GM18519 (cell line): ENCODE results near the gene FRYL.

Experiments used
- ATAC-seq: cut with Tn5 transposase; IDR thresholded peaks from one replicate; pipeline ENCODE4 v1.9.1; 2021; ENCODE audit warnings: mild to moderate bottlenecking, moderate library complexity; ENCODE audit not compliant: unreplicated experiment, low FRiP score

Gene FRYL

DNA sequence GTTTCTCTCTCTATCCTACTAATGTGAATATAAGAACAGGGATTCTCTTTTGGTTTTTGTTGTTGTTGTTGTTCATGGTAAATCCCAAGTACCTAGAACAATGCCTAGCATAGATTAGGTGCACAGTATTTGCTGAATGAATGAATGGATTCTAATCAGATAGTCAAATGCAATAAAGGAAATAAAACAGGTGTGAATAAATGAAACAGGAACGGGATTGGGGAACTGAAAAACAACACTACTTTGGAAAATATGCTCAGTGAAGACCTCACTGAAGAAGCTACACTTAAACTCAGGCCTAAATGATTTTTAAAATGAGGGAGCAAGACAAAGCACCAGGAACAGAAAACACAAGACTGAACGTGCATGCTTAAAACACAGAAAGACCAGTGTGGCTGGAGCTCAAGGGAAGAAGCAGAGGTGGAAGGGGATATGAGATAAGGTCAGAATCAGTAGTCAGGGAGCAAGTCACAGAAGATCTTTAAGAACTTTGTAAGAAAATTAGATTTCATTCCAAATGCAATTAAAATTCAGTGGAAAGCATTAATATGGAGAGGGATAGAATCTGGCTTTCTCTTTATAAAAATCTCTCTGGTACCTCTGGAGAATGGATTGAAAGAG lies 145.3 kb downstream of the FRYL start:
- no peak for ATAC-seq

- ATAC-seq: no peak
These were observed 146.4 kb downstream of the FRYL start for GRCh38 chr4:48633657-48634056.

DNA sequence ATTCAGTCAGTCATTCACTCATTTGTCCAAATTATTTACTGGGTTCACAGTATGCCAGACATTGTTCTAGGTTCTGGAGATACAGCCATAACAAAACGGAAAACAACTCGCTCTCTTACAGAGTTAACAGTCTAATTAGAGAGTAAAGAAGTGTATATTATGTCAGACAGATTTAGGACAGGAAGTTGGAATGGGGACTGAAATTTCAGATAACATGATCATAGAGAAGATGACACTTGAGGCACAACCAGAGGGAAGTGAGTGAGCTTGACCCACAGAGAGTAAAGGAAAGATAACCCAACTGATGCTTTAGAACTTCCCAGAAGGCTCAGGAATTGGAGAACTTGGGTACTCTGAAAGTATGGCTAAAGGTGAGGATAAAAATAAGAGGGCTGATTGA lies 150.6 kb downstream of the FRYL start:
- no peak for ATAC-seq

DNA sequence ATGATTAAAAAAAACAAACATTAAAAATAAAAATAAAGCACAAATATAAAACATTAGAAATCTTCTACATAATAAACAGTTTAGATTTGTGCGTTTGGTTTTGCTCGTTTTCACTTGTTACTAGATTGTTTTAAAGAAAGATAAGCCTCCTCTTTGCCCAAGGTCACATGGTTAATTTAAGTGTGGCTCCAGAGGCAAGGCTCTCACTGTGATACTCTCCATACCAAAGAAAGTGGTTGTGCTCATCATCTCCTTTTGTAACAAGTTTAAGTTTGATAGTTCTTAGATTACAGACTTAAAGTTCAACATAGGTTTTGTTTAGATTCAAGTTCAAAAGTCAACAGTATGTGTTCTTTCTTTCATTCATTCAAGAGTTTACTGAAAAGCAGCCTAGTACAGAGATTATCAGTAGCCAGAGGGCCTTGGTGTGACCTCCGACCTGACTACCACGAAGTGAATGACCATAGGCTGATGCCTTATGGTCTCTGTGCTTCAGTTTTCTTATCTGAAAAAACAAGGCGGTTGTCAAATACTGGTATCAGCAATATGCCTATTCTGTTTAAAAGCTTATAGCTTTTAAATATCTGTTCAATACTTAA lies 156.8 kb downstream of the FRYL start:
- no peak for ATAC-seq

GRCh38 chr4:48620831-48621230 lies 159.2 kb downstream of the FRYL start:
- ATAC-seq: no peak

GRCh38 chr4:48620093-48620492 lies 160.0 kb downstream of the FRYL start:
- ATAC-seq: no peak

- ATAC-seq: no peak
These were observed 175.6 kb downstream of the FRYL start for GRCh38 chr4:48604527-48604926.

GRCh38 chr4:48604041-48604440 lies 176.0 kb downstream of the FRYL start:
- no peak for ATAC-seq

DNA sequence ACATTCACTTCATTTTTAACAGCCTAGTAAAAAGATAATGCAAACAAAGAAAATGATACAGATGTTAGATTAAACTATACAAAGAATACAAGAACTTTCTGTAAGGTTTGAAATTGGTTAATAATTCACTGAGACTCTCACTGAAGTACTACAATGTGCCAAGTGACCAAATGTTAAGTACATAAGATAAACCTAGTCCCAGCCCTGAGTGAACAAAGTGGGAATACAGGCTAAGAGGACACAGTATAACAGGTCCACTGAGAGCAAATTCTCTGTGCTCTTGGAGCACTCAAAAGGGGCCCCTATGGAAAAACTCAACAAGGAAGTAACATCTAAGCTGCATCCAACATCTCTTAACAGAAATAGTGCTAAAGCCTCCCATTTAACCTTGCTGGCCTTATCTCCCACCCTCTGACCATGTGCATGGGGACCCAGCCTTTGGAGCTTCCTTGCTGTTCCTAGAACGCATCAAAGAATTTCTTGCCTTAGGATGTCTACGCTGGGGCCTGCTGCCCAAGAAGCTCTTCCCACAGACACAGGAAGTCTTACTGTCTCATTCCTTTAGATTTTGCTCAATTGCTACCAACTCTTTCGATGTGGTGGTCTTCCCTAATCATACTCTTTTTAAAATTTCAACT lies 176.6 kb downstream of the FRYL start:
- ATAC-seq: no peak

- ATAC-seq: no peak
These were observed 177.3 kb downstream of the FRYL start for GRCh38 chr4:48602763-48603162.

- ATAC-seq: no peak
These were observed 177.9 kb downstream of the FRYL start for GRCh38 chr4:48602222-48602621.

DNA sequence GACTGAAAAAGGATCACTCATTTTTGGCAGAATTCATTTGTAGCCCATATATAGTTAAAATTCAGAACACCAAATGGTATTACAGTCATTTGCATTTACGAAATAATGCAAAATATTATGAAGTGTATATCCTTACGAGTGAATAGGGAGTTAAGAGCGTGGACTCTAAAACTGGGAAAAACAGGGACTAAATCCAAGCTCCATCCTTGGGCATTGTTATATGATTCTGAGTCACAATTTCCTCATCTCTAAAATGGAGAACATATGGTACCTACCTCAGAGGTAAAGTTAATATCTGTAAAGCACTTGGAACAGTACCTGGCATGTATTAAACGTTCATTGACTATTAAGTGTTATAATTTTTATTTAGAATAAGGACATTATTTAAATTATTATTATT lies 183.7 kb downstream of the FRYL start:
- no peak for ATAC-seq

DNA sequence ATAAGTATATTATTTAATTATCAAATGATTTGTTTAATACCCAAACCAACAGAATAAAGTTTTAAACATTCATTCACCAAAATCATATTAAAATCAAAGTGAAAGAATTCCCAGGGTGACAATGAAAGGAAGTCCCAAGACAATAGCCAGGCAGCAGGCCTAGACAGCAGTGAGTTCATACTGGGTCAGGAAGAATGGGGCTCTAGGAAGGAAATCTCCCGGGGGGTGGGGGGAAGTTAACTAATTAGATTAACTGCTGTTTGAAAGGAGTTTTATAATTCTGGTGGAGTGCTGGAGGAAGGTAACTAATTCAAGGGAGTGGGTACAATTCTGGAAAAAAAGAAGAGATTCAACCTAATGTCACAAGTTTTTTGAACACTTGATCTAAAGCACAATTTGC lies 185.9 kb downstream of the FRYL start:
- ATAC-seq: no peak

DNA sequence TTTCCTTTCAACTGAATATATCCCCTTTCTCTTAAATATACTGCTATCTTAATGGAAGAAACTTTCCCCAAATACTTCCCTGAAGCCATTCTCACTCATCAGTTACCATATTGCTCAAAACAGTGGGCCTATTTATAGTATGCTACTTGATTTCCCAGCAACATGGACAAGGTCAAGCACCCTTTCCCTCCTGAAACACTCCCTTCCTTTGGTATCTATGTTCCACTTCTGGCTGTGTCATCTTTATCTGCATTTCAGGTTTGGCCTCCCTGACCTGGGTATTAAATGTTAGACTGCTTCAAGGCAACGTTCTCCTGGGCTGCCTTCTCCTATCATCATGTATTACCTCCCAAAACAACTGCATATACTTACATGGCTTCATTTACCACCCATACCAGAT lies 188.7 kb downstream of the FRYL start:
- ATAC-seq: no peak

DNA sequence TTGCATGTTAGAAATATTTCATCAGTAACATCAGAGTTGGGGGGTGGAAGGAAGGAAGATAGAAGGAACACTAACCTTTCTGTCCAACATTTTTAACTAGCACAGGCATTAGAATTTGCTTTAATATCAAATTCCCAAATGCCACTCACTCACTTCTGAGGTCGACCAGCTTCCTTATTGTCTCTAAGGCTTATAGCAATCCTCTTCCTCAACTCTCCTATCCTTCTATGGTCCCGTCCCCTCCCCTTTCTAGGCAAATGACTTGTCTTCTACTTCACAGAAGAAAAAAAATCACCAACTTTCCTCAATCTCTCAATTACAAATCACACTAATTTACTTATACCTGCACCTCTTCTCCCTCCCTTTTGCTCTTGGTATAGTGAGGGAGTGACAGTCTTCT lies 189.2 kb downstream of the FRYL start:
- ATAC-seq: no peak

- no peak for ATAC-seq
These were observed 191.0 kb downstream of the FRYL start for GRCh38 chr4:48589098-48589445.

DNA sequence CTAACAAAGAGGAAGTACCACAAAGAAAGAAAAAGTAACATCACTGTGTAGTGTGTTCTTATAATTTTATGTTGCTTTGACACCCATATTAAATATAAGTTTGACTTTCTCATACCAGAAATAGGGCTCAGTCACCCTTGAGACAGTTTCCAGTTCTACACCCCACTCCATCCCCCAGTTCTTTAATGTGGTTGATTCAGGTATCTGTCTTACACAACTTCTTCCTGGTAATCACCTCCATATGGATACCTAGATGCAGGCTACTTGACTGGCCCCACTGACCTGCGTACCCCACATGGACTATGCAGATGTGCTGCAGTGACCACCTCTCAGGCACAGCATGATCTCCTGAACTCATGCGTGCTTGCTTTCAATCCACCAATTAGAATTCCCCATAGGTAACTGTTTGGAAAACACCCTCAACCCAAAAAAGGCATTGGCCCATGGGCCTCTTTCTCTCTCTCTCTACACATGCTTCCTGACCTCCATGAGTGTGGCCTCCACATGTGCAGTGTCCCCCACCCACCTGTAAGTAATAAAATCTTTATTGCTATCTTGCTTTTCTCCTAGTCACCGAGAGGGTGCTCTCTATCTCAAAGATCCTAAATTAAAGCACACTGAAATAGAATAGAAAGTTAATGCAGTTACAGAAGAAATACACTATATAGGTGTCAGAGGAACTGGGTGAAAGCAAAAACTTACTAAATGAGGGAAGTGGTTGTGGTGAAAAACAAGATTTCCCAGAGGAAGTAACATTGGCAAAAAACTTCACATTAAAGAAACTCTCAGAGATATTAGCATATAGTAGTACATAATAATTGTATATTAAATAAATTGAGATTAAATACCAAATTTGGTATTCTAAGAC lies 191.6 kb downstream of the FRYL start:
- ATAC-seq: no peak

GRCh38 chr4:48585401-48585800 lies 194.7 kb downstream of the FRYL start:
- ATAC-seq: no peak

GRCh38 chr4:48578132-48578968 lies 201.7 kb downstream of the FRYL start:
- ATAC-seq: no peak

- no peak for ATAC-seq
These were observed 204.1 kb downstream of the FRYL start for GRCh38 chr4:48575964-48576363.

DNA sequence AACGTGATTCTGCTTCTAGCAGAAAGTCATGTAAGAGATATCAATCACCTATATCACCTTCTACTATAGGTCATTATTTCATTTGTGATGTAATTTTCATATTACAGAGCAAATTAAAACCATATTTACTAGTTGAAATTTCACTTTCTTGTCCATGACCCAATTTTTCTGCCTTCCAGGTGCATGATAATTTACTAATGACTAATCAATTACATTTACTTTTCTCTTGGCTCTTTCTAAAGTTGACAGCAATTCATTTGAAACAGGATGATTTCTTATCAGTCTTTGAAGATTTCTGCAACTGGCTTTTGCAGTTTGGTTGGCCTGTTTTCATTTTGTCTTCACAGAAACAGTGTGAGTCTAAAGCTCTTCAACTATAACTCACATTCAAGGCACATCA lies 208.6 kb downstream of the FRYL start:
- no peak for ATAC-seq
